Hindlimb muscle (tissue), 1 donor: ENCODE measurements around the gene ICOSLG. TPM values are rescaled to one million over a fixed set of nuclear protein-coding genes. Genes with fewer than 3 reads are reported as not detected.
"Not testable (repeated sequence)": the region's sequence is repeated elsewhere in the genome, so short reads cannot be mapped to it uniquely, and the experiment has no call there.

Experiments
- DNase-seq: peaks from one replicate; pipeline ENCODE4 v3.0.0-alpha.2; 2013
- polyA plus RNA-seq: library from polyadenylated mRNA; unstranded; fragments of 120-200 nt; gene quantifications from one replicate; pipeline ENCODE4 v1.2.1, GENCODE V29; 2013; ENCODE audit not compliant: insufficient read length

ICOSLG gene
- polyA plus RNA-seq, 1 donor: 10.6 TPM

GRCh38 chr21:44175189-44175588 is 65.6 kb downstream of the ICOSLG start:
- not testable (repeated sequence) for DNase-seq

Other genes with a start within 250 kb of the ICOSLG start
- 14.6 TPM for gene TRAPPC10, start 228.6 kb downstream of the ICOSLG start, polyA plus RNA-seq
- gene PWP2, start 133.5 kb downstream of the ICOSLG start, polyA plus RNA-seq: 5.0 TPM
- 27.6 TPM for gene GATD3, start 107.3 kb downstream of the ICOSLG start, polyA plus RNA-seq
- gene DNMT3L, start 21.0 kb upstream of the ICOSLG start, polyA plus RNA-seq: not detected
- 0.15 TPM for gene AIRE, start 44.9 kb upstream of the ICOSLG start, polyA plus RNA-seq
- 65.1 TPM for gene PFKL, start 59.1 kb upstream of the ICOSLG start, polyA plus RNA-seq
- 20.1 TPM for gene CFAP410, start 98.4 kb upstream of the ICOSLG start, polyA plus RNA-seq
- 2.1 TPM for gene TRPM2, start 112.7 kb upstream of the ICOSLG start, polyA plus RNA-seq
- 2.4 TPM for gene LRRC3, start 214.6 kb upstream of the ICOSLG start, polyA plus RNA-seq